SK-N-SH treated with all-trans-retinoic acid at 6 μM for 48 hours (cell line): ENCODE results near the gene POLR2E.

Source experiments
- BACH2 ChIP-seq: fragments of 250-450 bp; sonication (Bioruptor Pico); IDR thresholded peaks from 2 replicates; pipeline ENCODE4 v1.9.0; 2021; ENCODE audit warnings: mild to moderate bottlenecking, borderline replicate concordance
- CSDC2 ChIP-seq: fragments of 250-450 bp; sonication (Bioruptor Pico); IDR thresholded peaks from 2 replicates; pipeline ENCODE4 v1.5.0; 2020; ENCODE audit warnings: mild to moderate bottlenecking, moderate library complexity
- ESRRG ChIP-seq: fragments of 250-450 bp; sonication (Bioruptor Pico); IDR thresholded peaks from 2 replicates; pipeline ENCODE4 v1.6.1; 2021; ENCODE audit warnings: mild to moderate bottlenecking
- GLIS3 ChIP-seq: fragments of 250-450 bp; sonication (Bioruptor Pico); IDR thresholded peaks from 2 replicates; pipeline ENCODE4 v1.5.0; 2020; ENCODE audit warnings: mild to moderate bottlenecking, moderate library complexity
- OSR1 ChIP-seq: fragments of 250-450 bp; sonication (Bioruptor Pico); IDR thresholded peaks from 2 replicates; pipeline ENCODE4 v1.8.0; 2022; ENCODE audit warnings: moderate library complexity, mild to moderate bottlenecking, inconsistent platforms
- POU6F1 ChIP-seq: fragments of 250-450 bp; sonication (Bioruptor Pico); IDR thresholded peaks from 2 replicates; pipeline ENCODE4 v1.8.0; 2021; ENCODE audit warnings: low read depth, mild to moderate bottlenecking, moderate library complexity, borderline replicate concordance
- RARB ChIP-seq: fragments of 250-450 bp; sonication (Bioruptor Pico); IDR thresholded peaks from 2 replicates; pipeline ENCODE4 v1.8.0; 2021; ENCODE audit warnings: mild to moderate bottlenecking, moderate library complexity
- TCF4 ChIP-seq: fragments of 250-450 bp; sonication (Bioruptor Pico); IDR thresholded peaks from 2 replicates; pipeline ENCODE4 v1.8.0; 2021; ENCODE audit warnings: mild to moderate bottlenecking, moderate library complexity, borderline replicate concordance
- TOX ChIP-seq: fragments of 250-450 bp; sonication (Bioruptor Pico); IDR thresholded peaks from 2 replicates; pipeline ENCODE4 v1.8.0; 2021; ENCODE audit warnings: mild to moderate bottlenecking, moderate library complexity, borderline replicate concordance
- TSHZ2 ChIP-seq: fragments of 250-450 bp; sonication (Bioruptor Pico); IDR thresholded peaks from 2 replicates; pipeline ENCODE4 v1.5.0; 2020; ENCODE audit warnings: mild to moderate bottlenecking, moderate library complexity
- ZFP3 ChIP-seq: fragments of 250-450 bp; sonication (Bioruptor Pico); IDR thresholded peaks from 2 replicates; pipeline ENCODE4 v1.5.0; 2020; ENCODE audit warnings: mild to moderate bottlenecking, moderate library complexity
- ZNF8 ChIP-seq: fragments of 450-650 bp; formaldehyde crosslinking; IDR thresholded peaks from 2 replicates; pipeline ENCODE4 v1.5.0; 2020; ENCODE audit warnings: mild to moderate bottlenecking, moderate library complexity
- TF ChIP-seq, protein P1 (sequence below): fragments of 250-450 bp; sonication (Bioruptor Pico); IDR thresholded peaks from 2 replicates; pipeline ENCODE4 v1.8.0; 2020; ENCODE audit warnings: mild to moderate bottlenecking, moderate library complexity, borderline replicate concordance
- TF ChIP-seq, protein P2 (sequence below): fragments of 250-450 bp; sonication (Bioruptor Pico); IDR thresholded peaks from 2 replicates; pipeline ENCODE4 v1.5.1; 2020; ENCODE audit warnings: low read depth, mild to moderate bottlenecking, moderate library complexity

DNA sequence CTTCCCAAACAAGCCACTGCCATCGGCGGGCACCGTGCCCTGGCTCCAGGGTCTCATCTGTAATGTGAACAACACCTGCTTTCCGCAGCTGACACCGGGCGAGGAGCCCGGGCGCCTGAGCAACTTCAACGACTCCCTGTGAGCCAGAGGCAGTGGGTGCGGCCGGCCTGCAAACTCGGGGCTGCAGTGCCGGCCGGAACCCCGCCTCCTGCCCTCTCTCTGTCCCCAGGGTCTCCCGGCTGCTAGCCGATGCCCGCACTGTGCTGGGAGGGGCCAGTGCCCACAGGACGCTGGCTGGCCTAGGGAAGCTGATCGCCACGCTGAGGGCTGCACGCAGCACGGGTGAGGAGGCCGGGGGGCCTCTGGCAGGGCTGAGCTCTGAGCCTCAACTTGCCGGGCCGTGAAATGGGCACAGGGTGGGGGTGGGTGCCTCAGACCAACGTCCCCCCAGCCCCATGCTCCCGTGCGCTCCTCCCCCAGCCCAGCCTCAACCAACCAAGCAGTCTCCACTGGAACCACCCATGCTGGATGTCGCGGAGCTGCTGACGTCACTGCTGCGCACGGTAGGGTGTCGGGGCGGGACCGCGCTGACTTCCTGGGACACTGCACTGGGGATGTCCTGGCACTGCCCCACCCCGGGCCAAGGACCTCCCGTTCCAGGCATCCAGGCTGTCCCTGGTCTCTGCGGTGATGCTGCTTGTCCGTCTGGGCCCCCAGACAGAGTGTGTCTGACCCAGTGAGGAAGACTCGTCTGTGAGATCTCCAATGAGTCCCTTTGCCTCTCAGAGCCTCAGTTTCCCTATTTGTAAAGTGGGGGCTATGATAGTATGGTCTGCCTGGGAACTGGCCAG is 53.1 kb downstream of the POLR2E start:
- TF ChIP-seq TOX (CRISPR knock-in tag), result no peak
- no peak for TF ChIP-seq TSHZ2
- TF ChIP-seq GLIS3, result no peak
- no peak for TF ChIP-seq TCF4
- TF ChIP-seq, protein P1, sequence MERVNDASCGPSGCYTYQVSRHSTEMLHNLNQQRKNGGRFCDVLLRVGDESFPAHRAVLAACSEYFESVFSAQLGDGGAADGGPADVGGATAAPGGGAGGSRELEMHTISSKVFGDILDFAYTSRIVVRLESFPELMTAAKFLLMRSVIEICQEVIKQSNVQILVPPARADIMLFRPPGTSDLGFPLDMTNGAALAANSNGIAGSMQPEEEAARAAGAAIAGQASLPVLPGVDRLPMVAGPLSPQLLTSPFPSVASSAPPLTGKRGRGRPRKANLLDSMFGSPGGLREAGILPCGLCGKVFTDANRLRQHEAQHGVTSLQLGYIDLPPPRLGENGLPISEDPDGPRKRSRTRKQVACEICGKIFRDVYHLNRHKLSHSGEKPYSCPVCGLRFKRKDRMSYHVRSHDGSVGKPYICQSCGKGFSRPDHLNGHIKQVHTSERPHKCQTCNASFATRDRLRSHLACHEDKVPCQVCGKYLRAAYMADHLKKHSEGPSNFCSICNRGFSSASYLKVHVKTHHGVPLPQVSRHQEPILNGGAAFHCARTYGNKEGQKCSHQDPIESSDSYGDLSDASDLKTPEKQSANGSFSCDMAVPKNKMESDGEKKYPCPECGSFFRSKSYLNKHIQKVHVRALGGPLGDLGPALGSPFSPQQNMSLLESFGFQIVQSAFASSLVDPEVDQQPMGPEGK (CRISPR knock-in tag), result no peak
- no peak for TF ChIP-seq RARB (CRISPR knock-in tag)
- no peak for TF ChIP-seq POU6F1
- TF ChIP-seq OSR1 (CRISPR knock-in tag), result no peak
- no peak for TF ChIP-seq ZNF8
- TF ChIP-seq, protein P2, sequence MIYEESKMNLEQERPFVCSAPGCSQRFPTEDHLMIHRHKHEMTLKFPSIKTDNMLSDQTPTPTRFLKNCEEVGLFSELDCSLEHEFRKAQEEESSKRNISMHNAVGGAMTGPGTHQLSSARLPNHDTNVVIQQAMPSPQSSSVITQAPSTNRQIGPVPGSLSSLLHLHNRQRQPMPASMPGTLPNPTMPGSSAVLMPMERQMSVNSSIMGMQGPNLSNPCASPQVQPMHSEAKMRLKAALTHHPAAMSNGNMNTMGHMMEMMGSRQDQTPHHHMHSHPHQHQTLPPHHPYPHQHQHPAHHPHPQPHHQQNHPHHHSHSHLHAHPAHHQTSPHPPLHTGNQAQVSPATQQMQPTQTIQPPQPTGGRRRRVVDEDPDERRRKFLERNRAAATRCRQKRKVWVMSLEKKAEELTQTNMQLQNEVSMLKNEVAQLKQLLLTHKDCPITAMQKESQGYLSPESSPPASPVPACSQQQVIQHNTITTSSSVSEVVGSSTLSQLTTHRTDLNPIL, result no peak
- no peak for TF ChIP-seq BACH2 (CRISPR knock-in tag)
- no peak for TF ChIP-seq ESRRG (CRISPR knock-in tag)
- no peak for TF ChIP-seq ZFP3 (CRISPR knock-in tag)
- TF ChIP-seq CSDC2 (CRISPR knock-in tag), result no peak
